Measurements from ENCODE around the gene MPHOSPH8.
"Not testable (repeated sequence)": the region's sequence is repeated elsewhere in the genome, so short reads cannot be mapped to it uniquely, and the experiment has no call there.

GRCh38 chr13:19701619-19702018 is 68.2 kb downstream of the MPHOSPH8 start:
- not testable (repeated sequence) for TF ChIP-seq CTCF, POLR2A (IDR thresholded peaks at IDR 0.05)
